ENCODE results near the gene CFAP91.

DNA sequence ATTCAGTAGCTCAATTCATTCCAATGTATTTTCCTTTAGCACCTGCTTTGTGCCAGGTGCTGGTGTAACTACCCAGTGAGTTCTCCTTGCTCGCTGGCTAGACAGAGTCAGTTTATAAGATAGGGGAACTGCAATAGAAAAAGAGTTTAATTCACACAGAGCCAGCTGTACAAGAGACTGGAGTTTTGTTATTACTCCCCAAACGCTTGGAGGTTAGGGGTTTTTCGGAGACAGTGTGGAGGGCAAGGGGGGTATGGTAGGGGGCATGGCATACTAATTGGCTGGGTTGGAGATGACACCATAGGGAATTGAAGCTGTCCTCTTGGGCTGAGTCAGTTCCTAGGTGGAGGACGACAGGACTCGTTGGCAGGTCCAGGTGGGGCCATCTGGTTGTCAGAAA, 5.4 kb upstream of the CFAP91 start:
- TF ChIP-seq, protein P1, sequence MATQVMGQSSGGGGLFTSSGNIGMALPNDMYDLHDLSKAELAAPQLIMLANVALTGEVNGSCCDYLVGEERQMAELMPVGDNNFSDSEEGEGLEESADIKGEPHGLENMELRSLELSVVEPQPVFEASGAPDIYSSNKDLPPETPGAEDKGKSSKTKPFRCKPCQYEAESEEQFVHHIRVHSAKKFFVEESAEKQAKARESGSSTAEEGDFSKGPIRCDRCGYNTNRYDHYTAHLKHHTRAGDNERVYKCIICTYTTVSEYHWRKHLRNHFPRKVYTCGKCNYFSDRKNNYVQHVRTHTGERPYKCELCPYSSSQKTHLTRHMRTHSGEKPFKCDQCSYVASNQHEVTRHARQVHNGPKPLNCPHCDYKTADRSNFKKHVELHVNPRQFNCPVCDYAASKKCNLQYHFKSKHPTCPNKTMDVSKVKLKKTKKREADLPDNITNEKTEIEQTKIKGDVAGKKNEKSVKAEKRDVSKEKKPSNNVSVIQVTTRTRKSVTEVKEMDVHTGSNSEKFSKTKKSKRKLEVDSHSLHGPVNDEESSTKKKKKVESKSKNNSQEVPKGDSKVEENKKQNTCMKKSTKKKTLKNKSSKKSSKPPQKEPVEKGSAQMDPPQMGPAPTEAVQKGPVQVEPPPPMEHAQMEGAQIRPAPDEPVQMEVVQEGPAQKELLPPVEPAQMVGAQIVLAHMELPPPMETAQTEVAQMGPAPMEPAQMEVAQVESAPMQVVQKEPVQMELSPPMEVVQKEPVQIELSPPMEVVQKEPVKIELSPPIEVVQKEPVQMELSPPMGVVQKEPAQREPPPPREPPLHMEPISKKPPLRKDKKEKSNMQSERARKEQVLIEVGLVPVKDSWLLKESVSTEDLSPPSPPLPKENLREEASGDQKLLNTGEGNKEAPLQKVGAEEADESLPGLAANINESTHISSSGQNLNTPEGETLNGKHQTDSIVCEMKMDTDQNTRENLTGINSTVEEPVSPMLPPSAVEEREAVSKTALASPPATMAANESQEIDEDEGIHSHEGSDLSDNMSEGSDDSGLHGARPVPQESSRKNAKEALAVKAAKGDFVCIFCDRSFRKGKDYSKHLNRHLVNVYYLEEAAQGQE (IDR thresholded peaks at IDR 0.05; ENCODE audit: borderline replicate concordance): no peak
- TF ChIP-seq POLR2AphosphoS5 (IDR thresholded peaks at IDR 0.05): no peak
- no peak for TF ChIP-seq EZH2 (IDR thresholded peaks at IDR 0.05; ENCODE audit: borderline replicate concordance, insufficient read depth, low read length, poor library complexity, severe bottlenecking)
- TF ChIP-seq, protein P2, sequence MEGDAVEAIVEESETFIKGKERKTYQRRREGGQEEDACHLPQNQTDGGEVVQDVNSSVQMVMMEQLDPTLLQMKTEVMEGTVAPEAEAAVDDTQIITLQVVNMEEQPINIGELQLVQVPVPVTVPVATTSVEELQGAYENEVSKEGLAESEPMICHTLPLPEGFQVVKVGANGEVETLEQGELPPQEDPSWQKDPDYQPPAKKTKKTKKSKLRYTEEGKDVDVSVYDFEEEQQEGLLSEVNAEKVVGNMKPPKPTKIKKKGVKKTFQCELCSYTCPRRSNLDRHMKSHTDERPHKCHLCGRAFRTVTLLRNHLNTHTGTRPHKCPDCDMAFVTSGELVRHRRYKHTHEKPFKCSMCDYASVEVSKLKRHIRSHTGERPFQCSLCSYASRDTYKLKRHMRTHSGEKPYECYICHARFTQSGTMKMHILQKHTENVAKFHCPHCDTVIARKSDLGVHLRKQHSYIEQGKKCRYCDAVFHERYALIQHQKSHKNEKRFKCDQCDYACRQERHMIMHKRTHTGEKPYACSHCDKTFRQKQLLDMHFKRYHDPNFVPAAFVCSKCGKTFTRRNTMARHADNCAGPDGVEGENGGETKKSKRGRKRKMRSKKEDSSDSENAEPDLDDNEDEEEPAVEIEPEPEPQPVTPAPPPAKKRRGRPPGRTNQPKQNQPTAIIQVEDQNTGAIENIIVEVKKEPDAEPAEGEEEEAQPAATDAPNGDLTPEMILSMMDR (IDR thresholded peaks at IDR 0.05; ENCODE audit: poor library complexity, severe bottlenecking): no peak
- TF ChIP-seq RAD21 (conservative IDR thresholded peaks at IDR 0.05): no peak
